Epidermal melanocyte (primary cell): ENCODE data around the gene AKAP13.

Experiments
- DNase-seq: peaks from one replicate; pipeline ENCODE4 v3.0.0; 2011; ENCODE audit warnings: low spot score; ENCODE audit not compliant: insufficient read length

Gene AKAP13

DNA sequence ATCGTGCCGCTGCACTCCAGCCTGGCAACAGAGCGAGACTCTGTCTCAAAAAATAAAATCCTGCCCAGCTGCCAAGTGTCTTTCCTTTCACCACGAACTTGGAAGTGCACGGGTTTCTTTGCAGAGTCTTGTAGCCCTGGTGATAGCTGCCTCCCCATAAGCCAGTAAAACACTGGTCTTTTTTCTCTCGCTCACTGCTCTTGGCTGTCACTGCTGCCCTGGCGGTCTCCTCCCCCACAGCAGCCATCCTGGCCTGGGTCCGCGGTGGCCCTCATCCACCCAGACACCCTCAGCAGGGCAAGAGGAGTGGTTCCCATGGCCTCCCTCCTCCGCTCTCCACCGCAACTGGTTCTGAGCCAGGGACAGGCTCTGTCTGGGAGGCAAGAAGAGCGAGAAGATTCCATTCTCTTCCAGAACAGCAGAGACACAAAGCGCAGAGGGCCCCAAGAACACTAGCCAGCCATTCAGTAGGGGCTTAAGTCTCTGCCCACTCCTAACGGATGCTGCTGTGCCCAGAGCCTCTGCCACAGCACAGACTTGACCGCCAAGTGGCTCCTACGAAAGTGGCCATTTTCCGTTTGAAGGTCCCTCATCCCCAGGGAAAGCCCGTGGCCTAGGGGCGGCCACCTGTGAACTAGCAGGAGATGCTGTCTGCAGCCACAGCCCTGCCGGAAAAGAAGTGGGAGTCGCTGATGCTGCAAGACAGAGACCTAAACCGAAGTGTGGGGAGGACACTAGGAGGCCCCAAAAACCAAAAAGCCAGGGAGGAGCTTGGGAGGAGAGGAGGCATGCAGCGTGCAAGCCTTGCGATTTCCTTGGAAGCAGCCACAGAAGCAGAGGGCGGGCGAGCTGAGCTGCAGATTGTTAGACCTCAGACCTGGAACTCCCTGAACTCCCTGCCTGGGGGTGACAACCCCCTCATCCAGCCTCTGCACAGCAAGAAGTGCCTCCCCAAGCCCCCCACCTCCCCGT, 370.2 kb downstream of the AKAP13 start:
- no peak for DNase-seq

DNA sequence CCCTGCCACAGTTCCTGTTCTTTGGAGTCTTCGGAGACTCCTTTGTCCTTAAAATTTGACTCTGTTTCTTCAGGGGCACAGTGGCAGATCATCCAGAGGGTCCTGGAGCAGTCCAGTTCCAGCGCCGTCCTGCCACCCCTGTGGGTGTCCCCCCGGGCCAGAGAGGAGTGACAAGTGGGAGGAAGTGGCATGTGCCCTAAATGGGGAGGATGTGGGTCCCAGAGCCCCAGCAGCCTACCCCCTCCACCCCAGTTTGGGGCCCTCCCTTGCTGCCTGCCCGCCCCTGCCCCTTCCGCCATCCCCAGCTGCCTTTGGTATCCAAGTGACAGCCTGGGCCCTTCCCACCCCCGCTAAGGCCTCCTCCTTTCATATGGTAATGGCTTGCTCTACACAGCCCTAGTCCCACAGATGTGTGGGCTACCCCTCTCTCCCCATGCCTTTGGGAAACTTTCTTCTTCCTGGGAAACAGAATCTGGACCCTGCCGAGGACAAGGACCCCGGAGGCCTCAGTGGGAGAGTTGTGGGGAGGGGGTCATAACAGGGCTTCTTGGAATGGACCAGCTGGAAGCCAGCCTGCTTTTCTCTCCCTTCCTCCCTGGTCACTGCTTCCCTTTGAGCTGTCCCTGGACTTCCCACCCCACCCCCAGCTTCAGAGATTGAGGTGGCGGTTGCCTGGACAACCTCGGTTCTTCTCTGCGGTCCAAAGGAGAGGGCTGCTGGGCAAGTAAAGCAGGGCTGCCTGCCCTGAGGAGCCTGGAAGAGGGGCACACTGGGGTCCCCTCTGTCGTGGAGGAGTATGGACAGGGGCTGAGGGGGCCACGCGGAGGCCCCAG, 371.1 kb downstream of the AKAP13 start:
- no peak for DNase-seq

DNA sequence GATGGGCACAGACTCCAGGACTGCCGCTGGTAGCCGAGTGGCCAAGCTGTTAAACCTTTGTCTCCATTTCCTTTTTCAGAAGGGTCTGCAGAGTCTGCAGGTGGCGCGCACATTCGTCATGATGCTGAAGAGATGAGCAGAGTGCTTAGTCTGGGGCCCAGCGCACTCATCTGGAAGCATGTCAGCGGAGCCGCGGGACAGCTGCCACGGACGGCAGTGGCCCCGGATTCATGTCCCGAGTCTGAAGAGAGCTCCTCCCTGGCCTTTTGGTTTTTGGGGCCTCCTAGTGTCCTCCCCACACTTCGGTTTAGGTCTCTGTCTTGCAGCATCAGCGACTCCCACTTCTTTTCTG, 371.7 kb downstream of the AKAP13 start:
- DNase-seq, result no peak

DNA sequence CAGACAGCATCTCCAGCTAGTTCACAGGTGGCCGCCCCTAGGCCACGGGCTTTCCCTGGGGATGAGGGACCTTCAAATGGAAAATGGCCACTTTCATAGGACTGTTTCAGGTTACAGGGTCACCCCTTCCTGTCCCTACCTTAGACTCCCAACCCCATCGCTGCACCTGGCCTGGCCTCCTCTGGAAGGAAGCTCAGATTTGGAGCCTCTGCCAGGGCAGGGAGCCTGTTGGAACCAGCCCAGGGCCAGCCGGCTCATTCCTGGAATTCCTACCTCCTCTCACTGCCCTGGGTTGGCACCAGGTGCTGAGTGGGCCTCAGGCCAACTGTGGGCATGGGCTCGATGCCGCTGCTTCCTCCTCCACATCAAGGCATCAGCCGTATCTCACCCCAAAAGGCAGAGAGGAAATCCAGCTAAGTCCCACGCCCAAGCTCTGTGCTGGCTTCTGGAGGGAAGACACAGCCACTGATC, 372.1 kb downstream of the AKAP13 start:
- DNase-seq, result no peak

DNA sequence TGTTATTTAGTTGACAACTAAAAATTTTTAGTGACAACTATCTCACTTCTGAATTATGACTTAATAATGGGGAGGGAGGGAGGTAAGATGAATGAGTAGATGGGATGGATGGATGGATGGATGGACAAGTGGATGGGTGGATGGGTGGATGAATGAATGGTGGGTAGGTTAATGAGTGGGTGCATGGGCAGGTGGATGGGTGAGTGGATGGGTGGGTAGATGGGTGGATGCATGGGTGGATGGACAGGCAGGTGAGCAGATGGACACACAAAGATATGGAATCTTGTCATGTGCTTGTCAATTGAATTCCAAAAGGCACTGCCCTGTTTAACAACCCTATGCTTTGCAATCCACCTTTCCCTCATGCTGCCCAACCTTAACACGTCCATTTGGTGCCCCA, 372.9 kb downstream of the AKAP13 start:
- DNase-seq, result no peak

DNA sequence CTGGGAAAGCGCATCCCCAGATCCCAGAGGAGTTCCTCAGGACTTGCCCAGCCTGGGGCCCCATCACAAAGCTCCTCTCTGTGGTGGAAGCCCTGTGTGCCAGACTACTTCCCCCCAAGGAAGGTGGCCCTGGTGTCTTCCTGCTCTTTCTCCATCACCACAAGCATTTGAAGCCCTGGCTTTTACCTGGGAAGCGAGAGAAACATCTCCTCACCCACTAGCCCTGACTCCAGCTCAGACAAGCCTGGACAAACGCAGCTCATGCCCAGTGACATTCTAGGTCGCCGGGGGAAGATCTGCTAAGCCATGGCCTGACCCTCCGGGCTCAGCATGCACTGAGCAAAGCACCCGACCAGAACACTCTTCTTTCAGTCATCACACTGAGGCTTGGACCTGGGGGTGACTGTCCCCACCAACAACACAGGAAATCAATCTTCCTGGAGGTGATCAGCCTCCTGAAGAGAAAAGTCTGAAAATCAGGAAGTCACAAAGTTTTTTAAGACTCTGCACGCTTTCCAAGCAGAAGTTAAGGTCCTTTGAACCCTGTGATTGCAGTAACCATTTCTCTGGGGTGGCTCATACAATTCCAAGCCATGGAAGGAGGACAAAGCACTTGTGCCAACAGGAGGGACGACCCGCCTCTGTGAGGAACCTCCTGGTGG, 373.5 kb downstream of the AKAP13 start:
- DNase-seq, result no peak

DNA sequence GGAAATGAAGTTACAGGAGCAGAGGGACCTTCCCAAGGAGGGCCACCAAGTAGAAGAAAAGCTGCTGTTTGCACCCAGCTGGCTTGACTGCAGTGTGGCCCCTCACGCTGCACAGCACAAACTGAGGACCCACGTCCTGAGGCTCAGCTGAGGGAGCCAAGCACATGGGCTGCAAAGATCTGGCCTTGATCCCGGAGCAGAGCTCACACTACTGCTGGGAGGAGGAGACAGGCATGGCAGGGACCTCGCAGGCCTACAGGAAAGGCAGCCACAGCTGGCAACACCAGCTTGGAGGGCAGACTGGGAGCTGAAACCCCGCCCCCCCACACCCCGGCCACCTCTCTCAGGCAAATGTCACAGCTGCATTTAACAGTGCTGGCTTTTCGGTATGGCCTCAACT, 374.6 kb downstream of the AKAP13 start:
- DNase-seq, result no peak

DNA sequence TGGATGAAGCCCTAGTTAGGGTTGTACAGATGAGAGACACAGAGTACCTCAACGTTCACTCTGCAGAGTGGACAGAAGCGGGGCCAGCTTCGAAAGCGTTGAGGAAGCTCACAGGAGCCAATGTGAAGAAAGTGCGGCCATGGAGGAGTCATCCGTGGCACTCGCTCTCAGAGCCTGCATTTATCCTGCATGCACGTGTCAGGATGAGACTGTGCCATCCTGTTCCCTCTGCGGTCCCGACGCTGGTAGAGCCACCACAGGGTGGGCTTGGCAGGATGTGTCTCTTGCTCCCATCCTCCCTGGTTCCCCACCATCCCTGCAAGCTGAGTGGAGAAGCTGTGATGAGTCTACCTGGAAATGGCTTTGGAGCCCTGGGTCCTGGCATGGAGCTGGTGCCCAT, 375.1 kb downstream of the AKAP13 start:
- DNase-seq, result no peak

DNA sequence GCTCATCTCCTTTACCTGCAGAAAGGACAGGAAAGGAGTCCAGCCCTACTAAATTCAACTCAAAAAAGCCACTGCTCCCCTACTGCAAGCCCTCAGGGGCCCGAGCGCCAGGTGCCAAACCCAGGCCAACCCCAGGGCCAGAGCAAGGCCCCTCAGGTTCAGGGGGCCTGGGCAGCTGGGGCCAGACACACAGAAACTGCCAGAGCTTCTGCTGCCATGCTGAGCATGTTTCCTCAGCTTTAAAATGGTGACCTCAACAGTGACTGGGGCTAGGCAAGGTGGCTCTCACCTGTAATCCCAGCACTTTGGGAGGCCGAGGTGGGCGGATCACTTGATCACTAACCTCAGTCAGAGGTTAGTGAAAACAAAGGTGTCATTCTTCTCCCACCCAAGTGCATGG, 375.5 kb downstream of the AKAP13 start:
- DNase-seq, result no peak

DNA sequence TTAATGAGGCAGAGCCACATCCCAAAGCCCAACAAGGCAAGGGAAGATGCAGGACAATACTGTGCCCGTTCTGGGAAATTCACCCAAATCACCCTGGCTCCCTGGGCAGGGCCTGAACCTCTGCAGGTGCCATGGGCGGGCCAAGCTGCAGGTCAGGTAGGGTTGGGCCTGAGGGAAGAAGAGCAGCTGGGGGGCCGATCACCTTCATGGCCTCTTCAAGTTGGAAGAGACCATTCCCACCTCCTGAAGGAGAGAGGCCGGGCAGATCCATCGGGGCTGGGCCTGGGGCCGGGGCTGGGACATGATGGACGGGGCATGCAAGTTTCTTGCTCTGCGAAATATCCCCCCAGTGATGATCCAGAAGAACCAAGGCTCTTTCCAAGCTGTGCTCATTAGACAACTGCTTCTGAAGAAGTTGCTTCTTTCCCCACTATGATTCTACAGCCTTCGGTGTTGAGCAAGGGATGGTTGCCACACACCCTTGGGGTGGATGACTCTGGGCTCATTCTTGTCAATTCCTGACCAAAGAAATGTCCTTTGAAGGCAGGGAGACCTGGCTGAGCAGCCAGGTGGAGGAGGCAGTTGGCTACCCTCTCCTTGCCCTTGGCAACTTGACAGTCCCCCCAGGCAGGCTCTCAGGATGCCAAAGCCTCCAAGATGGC, 376.1 kb downstream of the AKAP13 start:
- DNase-seq, result no peak

DNA sequence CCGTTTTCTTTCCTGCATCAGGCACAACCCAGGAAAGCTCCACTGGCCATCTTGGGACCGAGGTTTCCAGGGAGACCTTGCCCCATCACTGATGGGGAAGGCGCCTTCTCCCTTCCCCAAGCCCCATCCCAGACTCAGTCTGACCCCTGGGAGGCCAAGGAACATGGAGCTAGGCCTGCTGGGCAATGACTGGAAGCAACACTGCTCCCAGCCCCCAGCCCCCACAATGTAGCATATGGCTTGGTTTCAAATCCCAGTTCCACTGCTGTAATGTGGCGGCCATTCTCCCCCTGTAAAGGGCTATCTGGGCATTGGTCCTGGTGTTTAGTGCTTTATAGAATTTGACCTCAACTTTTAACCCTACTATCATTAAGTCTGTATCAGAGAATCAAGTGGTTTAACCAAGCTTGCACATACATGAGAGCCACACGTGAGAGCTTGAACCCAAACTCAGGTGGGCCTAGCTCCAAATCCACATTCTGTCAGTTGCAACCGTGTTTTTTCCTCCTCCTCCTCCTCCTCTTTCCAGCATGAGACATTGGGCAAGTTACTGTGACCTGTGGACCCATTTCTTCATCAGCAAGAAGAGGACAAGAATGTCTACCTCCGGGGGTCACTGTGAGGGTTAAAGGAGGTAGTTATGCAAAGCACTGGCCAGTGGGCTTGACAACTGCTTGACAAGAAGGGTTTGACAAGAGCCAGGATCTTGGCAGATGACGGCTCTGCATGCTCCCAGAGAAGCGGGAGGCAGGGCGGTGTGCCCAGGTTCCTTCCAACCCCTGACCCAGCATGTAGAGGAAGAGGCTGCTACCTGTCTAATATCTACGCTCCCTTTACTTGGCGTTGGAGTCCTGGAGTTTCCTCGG, 376.9 kb downstream of the AKAP13 start:
- DNase-seq, result no peak

DNA sequence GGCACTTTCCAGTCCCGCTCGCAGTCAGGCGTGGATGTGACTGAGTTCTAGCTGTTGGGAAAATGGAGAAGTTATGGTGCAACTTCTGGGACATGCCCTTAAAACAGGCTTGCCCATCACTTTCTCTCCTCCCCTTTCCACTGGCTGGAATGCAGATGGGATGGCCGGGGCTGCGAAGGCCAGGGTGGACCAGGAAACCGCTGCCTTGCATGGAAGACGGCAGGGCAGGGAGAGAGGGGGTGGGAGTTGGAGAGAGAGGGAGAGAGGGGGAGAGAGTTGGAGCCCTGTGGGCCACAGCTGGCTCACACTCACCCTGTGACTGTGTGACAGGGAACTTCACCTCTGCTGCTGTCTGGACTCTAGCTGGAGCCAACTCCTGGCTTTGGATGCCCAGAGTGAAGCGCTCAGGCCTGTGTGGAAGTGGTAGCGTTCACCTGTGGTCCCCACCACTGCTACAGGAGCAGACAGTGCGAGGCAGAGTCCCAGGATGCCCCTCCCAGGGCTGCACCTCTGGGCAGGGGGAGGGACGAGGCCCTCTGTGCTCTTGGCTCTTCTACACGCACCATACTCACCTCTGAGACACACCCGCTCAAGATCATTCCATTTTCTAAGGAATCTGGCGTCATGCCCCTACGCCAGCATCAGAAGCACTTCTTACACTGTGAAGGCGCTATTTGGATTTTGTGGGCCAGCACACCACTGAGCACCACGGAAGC, 377.7 kb downstream of the AKAP13 start:
- DNase-seq, result no peak

DNA sequence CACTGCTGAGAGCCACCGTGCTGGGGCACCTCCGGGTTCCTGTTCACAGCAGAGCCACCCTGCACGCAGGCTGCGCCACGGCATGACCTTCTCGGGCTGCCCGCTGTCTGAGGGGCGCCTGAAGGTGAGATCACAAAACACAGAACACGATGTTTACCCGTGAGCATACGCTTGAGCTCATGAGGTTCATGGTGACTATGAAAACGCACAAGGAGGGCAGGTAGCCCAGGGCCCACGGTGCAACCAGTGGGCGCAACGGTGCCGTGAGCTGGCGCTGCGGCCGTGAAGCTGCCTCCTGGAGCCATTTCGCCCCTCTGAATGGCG, 378.2 kb downstream of the AKAP13 start:
- DNase-seq, result no peak

DNA sequence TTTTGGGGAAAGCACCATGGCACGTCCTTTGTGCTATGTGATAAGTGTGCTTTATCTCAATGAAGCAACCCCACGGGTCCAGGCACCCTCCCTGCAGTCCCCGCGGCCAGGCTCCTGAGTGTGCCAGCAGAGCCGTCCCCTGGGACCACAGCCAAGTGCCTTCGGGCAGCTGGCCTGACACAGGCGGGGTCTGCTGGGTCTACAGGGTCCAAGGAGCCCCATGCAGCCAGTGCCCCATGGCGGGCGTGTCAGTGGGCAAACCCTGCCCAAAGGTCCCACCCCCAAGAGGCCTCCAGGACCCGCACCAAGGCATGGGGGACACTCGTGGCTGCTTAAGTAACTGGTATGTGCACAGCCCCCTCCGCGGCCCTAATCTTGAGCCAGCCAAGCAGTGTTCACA, 379.0 kb downstream of the AKAP13 start:
- no peak for DNase-seq

DNA sequence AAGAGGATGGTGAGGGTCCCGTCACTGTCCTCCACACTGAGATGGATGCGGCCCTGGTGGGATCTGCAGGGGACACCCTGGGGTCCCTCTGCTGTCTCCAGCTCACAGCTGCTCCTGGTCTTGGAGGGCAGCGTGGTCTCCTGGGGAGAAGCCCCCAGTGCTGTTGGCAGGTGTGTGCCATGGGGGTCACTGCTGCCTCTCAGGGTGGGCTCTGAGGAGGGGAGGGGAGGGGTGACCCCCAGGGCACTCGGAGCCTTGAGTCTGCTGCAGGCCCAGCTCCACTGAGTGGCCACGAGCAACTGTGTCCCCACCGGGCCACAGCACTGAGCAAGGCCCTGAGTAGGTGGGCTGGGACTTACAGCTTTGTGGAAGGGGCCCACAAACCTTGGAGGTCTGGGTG, 379.6 kb downstream of the AKAP13 start:
- no peak for DNase-seq

DNA sequence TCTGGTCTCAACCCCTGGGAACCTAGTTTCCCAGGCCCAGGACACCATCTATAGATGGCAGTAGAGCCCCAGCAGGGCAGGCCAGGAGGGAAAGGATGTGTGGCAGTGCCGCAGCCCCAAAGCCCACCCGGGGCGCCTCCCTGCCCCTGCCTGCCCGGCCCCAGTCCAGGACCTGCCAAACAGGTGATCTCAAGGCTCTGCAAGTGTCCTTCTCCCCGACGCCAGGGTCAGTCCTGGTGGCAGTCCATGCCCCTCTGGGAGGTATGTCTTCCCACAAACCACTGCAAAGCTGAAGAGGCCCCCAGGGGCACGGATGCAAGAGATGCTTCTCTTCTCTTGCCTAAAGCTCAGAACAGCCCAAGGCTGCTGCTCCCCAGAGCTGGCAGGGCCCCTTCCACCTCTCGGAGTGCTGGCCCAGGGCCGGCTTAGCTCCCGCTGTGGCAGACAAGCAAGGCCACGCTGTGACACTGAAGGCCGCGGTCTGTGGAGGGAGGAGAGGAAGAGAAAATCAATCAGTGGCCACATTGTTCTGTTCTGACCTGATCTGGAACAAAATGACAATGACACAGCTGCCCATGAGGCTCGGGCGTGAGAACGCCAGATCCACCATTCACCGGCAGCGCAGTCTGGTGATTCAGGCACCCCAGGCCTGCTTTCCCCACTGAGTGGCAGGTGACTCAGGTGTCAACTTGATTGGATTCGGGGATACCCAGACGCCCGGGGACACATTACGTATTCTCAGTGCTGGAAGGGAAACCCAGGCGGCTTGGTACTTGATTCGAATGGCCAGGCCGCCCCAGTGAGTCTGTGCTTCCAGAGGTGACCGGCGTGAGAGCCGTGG, 380.3 kb downstream of the AKAP13 start:
- DNase-seq, result no peak

DNA sequence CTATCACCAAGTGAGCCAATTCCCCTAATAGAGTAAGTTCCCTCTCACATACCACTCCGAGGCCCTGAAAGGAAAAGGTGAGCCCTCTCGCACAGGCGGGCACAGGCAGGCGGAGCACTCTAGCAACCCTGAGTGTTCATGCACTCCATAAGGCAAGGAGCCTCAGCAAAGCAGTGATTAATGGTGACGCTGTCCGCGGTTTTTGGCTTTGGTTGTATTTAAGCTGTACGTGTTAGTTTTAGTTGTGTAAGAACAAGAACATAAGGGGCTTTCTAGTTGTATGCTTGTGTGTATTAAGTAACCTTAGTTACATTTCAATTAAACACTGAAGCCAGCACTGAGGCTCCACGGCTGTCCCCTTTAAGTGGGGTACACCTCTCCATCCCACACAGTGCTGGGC, 381.2 kb downstream of the AKAP13 start:
- no peak for DNase-seq

DNA sequence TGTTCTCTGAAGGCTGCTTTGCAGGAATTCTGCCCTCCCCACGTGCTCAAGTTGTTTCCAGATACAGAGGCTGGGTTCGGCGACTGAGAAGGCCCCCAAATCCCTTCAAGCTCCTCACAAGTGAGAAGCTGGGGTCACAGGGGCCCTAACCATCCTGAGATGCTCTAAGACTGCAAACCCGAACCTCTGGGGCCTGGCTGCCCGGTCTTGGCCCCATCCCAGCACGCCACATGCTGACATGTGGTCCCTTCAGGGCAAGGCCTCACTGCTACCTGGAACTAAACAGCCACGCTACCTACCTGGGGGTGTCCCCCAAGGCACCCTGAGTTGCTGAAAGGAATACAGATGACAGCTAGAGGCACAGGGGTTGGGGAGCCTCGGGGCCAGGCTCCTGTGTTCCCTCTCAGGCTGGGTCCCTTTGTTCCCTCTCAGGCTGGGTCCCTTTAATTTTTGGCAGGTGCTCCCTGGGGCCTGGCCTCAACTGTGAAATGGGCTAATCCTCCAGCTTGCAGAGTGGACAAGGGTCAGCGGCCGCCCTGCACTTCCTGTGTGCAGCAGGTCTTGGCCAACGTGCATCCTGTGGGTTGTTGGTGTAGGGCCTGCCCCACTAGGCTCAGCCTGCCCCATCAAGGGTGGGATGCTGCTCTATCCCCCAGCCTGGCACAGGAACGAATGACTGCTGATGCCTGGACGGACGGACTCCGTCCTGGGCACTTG, 381.8 kb downstream of the AKAP13 start:
- DNase-seq, result no peak
